HG03520 (cell line): ENCODE results near the gene MAGEB10.
"Not testable (repeated sequence)": the region's sequence is repeated elsewhere in the genome, so short reads cannot be mapped to it uniquely, and the experiment has no call there.

Experiments
- ATAC-seq: cut with Tn5 transposase; IDR thresholded peaks from one replicate; pipeline ENCODE4 v1.9.1; 2021; ENCODE audit warnings: mild to moderate bottlenecking, moderate library complexity; ENCODE audit not compliant: unreplicated experiment

The MAGEB10 gene

GRCh38 chrX:27807690-27808089 lies at the start of gene MAGEB10:
Gene MAGEB10 (plus strand): TSS chrX:27807990. CDS start chrX:27821307, 13,317 bp downstream.
- ATAC-seq = no peak

- no peak for ATAC-seq
These were observed 42.1 kb upstream of the MAGEB10 start for GRCh38 chrX:27765718-27766117.

- no peak for ATAC-seq
These were observed 40.4 kb upstream of the MAGEB10 start for GRCh38 chrX:27767387-27767786.

GRCh38 chrX:27775984-27776383 lies 31.8 kb upstream of the MAGEB10 start:
- no peak for ATAC-seq

- ATAC-seq = no peak
These were observed 11.0 kb upstream of the MAGEB10 start for GRCh38 chrX:27796640-27797257.

- ATAC-seq = no peak
These were observed 10.2 kb upstream of the MAGEB10 start for GRCh38 chrX:27797575-27797974.

- no peak for ATAC-seq
These were observed 436 bp downstream of the MAGEB10 start for GRCh38 chrX:27808226-27808625.

GRCh38 chrX:27808991-27809859 lies 1.4 kb downstream of the MAGEB10 start:
- not testable (repeated sequence) for ATAC-seq

- ATAC-seq = no peak
These were observed 7.4 kb downstream of the MAGEB10 start for GRCh38 chrX:27815209-27815608.

GRCh38 chrX:27823812-27824211 lies 16.0 kb downstream of the MAGEB10 start:
- ATAC-seq = no peak

GRCh38 chrX:27838185-27838584 lies 30.4 kb downstream of the MAGEB10 start:
- ATAC-seq = no peak

- no peak for ATAC-seq
These were observed 33.1 kb downstream of the MAGEB10 start for GRCh38 chrX:27840881-27841280.

- ATAC-seq = no peak
These were observed 35.1 kb downstream of the MAGEB10 start for GRCh38 chrX:27842859-27843258.

GRCh38 chrX:27860337-27860736 lies 52.5 kb downstream of the MAGEB10 start:
- ATAC-seq = no peak

GRCh38 chrX:27863809-27864208 lies 56.0 kb downstream of the MAGEB10 start:
- ATAC-seq = no peak
